Fibroblast of the aortic adventitia (primary cell): ENCODE data around the gene TYW1B. TPM values are rescaled to one million over a fixed set of nuclear protein-coding genes. Genes with fewer than 3 reads are reported as not detected.
"Not testable (repeated sequence)": the region's sequence is repeated elsewhere in the genome, so short reads cannot be mapped to it uniquely, and the experiment has no call there.

Source experiments
- DNase-seq: peaks from one replicate; pipeline ENCODE4 v3.0.0-alpha.2; 2010; ENCODE audit warnings: low read depth
- H3K4me3 ChIP-seq: 2 replicates; pipeline ENCODE4 v1.5.1; 2011; ENCODE audit warnings: low read depth, mild to moderate bottlenecking, control low read depth, low read length, moderate library complexity
- CTCF ChIP-seq: IDR thresholded peaks from 2 replicates; pipeline ENCODE4 v1.5.1; 2011; ENCODE audit warnings: mild to moderate bottlenecking, low read length, control low read depth, inconsistent platforms; ENCODE audit not compliant: insufficient read depth
- total RNA-seq: library from RNA; depleted of rRNA; stranded (reverse); fragments of >200 nt; gene quantifications from 2 replicates; pipeline ENCODE4 v1.2.3, GENCODE V29; 2012; ENCODE audit warnings: low replicate concordance

TYW1B gene
- total RNA-seq, 1 donor = 0.99 TPM

DNA sequence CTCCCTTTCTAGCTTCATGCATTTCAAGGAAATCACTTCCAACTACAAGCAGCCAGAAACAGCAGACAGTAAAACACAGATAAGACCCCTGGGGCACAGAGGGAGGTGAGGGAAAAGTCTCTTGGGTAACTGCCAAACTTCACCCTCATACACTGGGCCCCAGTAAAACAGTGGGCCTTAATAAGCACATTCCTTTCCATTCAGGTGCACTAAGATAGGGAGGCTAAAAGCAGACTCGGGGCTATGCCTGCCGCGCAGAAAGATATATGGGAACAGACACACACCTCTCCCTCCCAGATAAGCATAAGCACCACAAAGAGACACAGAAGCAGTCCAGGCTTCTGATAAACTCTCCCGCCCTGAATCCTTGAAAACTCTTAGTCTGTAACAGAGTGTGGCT lies 117.0 kb downstream of the TYW1B start:
- no peak overlapping the region for H3K4me3 ChIP-seq
- no peak for TF ChIP-seq CTCF
- DNase-seq = no peak

DNA sequence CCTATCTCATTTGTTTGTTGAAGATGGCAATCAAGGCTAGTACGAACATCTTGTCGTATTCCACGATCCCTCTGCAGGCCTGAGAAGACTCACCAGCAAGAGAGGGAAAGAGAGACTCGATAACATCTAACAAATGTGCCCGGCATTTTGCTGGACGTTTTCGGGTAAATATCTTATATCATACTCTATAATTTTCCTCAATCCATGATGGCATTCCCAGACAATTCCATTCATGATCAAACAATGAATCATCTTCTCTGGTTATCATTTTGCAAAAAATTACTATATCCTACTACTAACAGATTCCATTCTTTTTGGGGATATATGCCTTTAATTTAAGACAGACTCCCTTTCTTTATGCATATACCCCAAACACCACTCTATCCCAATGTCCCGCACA lies 118.1 kb downstream of the TYW1B start:
- no peak overlapping the region for H3K4me3 ChIP-seq
- TF ChIP-seq CTCF = no peak
- DNase-seq = no peak

- DNase-seq = peak; percentile 6
- not testable (repeated sequence) for H3K4me3 ChIP-seq
Measured at GRCh38 chr7:72708371-72709050, 119.5 kb downstream of the TYW1B start.

DNA sequence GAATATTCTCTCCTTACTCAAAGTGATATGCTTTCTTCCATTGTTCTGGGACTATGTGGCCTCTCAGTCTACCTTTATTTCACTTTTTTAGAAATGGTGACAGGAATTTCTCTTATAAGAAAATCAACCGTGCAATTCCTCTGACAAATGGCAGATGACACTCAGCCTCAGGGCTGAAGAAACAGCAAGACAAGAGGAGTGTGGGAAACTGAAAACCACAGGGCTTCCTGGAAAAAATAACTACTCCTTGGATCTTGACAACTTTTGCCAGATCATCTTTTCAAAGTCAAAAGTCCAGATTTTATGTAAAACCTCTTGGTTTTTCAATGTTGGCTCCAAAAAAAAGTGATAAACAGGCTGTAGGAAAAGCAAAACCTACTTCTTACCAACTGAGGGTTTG lies 121.5 kb downstream of the TYW1B start:
- no peak overlapping the region for H3K4me3 ChIP-seq
- DNase-seq = no peak
- TF ChIP-seq CTCF = no peak

DNA sequence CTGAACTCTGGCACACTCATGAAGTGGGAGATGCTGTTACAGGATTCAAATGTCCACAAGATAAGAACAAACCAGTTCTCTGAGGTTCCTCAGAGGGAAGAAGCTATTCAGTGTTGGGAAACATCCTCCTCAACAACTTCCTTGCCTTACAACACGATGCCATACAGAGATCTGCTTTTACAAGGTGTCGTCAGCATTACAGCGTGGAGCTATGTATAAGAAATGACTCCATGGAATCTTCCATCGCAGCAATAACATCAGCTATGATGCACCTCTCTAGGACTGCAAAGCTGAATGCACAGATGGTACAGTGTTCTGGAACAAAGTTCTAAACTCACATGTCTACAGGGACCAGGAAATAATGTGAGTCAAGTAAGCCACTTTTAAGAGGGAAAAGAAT lies 122.3 kb downstream of the TYW1B start:
- H3K4me3 ChIP-seq = not testable (repeated sequence)

DNA sequence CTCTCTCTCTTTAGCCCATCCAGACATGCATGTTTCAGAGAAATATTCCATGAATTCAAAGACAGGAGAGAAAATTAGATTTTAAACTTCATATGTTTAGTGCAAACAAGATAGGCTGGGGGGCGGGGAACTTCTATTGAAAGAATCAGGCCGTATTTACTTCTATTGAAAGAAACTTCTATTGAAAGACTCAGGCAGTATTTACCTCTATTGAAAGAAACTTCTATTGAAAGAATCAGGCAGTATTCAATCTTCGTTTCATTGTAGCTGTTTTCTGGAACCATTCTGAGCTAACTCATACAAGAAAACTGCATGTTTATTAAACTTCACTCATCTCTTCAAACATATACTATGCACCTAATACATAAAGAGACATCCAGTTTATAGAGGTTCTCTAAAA lies 123.1 kb downstream of the TYW1B start:
- TF ChIP-seq CTCF = no peak
- H3K4me3 ChIP-seq = no peak overlapping the region
- no peak for DNase-seq

More for the DNA sequence above, 122.3 kb downstream of the TYW1B start:
- not testable (repeated sequence) for DNase-seq

GRCh38 chr7:72700548-72700947 lies 127.5 kb downstream of the TYW1B start:
- not testable (repeated sequence) for H3K4me3 ChIP-seq

DNA sequence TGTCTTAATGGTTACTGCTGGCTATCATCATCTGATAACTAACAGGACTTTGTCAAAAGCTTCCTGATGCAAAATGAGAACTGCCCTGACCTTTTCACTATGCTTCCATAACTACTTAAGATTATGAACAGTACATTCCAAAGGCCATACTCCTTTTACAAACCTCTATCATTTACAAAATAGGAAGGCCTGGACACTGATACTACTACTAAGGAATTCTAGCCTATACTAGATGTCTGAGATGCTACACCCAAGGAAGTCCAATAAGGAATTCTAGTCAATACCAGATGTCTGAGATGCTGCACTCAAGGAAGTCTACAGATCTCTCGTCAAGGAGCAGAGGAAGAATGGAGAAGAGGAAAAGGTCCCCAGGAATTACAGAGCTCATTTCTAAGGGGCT lies 130.9 kb downstream of the TYW1B start:
- peak; percentile 25 for DNase-seq

More at GRCh38 chr7:72700548-72700947, 127.5 kb downstream of the TYW1B start:
- not testable (repeated sequence) for DNase-seq

GRCh38 chr7:72696643-72697042 lies 131.4 kb downstream of the TYW1B start:
- not testable (repeated sequence) for DNase-seq, H3K4me3 ChIP-seq

More for the DNA sequence above, 130.9 kb downstream of the TYW1B start:
- H3K4me3 ChIP-seq = not testable (repeated sequence)

DNA sequence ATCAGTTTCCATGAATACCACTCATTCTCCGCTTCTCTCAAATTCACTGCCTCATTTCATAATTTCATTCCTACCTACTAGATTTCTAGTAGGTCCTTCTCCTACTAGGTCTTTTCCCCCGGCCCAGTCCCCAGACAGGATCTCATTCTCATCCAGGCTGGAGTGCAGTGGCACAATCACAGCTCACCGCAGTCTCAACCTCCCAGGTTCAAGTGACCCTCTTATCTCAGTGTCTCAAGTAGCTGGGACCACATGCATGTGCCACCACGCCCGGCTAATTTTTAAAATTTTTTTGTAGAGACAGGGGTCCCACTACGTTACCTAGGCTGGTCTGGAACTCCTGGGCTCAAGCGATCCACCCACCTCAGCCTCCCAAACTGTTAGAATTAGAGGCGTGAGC lies 132.5 kb downstream of the TYW1B start:
- not testable (repeated sequence) for DNase-seq

DNA sequence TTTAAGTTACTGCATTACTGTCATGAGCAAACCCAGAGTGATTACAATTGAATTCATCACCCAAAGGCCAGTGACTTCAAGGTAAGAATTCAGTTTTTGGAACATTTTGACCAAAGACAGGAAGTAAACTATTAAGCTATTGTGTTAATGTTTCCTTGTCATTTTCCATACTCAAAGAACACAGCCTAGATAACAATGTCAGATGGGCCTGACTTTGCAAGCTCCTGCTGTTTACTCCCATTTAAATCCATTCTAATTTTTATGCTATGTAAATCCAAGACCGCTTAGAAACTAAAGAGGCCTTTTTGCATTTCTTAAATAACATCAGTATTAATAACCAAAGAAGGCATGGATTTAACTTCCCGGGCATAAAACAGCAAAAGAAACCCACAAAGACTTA lies 136.6 kb downstream of the TYW1B start:
- DNase-seq, H3K4me3 ChIP-seq: not testable (repeated sequence)

More for the DNA sequence above, 132.5 kb downstream of the TYW1B start:
- H3K4me3 ChIP-seq = not testable (repeated sequence)

GRCh38 chr7:72690177-72690576 lies 137.8 kb downstream of the TYW1B start:
- H3K4me3 ChIP-seq, DNase-seq: not testable (repeated sequence)

- not testable (repeated sequence) for DNase-seq, H3K4me3 ChIP-seq
Measured at GRCh38 chr7:72689344-72689743, 138.7 kb downstream of the TYW1B start.

DNA sequence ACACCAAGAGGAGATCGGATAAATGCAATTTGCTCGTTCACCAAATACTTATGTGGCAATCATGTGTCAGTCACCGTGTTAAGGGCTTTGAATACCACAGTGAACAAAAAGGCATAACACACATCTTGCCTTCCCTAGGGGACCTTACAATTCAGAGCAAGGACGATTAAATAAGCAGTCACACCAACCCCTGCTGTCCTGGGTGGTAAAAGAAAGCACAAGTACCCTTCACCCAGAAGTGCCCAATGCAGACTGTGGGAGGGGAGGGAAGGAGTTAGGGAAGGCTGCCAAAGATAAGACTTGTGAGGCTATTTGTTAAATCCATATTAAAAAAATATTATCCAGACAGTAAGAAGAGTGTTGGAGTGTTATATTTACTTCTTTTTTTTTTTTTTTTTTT lies 146.8 kb downstream of the TYW1B start:
- not testable (repeated sequence) for H3K4me3 ChIP-seq, DNase-seq

DNA sequence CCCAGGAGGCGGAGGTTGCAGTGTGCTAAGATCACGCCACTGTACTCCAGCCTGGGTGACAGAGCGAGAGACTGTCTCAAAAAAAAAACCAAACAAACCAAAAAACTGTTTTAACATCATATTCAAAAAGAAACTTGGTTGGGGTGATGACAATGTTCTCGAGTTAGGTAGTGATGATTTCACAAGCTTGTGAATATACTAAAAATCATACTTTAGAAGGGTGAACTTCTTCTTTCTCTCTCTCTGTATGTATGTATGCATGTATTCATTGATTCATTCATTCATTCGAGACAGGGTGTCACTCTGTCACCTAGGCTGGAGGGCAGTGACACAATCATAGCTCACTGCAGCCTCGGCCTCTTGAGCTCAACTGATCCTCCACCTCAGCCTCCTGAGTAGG lies 151.1 kb downstream of the TYW1B start:
- not testable (repeated sequence) for DNase-seq

More for the DNA sequence above, 151.1 kb downstream of the TYW1B start:
- H3K4me3 ChIP-seq = not testable (repeated sequence)
